Activated naive CD8-positive, alpha-beta T cell (primary cell): ENCODE data around the gene M1AP.

ENCODE experiments used
- H3K27ac Mint-ChIP-seq: one replicate; pipeline ENCODE4 v1.8.0; 2021; ENCODE audit warnings: mixed read lengths
- H3K27me3 Mint-ChIP-seq: one replicate; pipeline ENCODE4 v1.8.0; 2021; ENCODE audit warnings: mixed read lengths
- H3K36me3 Mint-ChIP-seq: one replicate; pipeline ENCODE4 v1.8.0; 2021; ENCODE audit warnings: mixed read lengths
- H3K4me1 Mint-ChIP-seq: one replicate; pipeline ENCODE4 v1.8.0; 2021; ENCODE audit warnings: low read depth, mixed read lengths
- H3K4me3 Mint-ChIP-seq: one replicate; pipeline ENCODE4 v1.8.0; 2021; ENCODE audit warnings: mild to moderate bottlenecking, mixed read lengths
- H3K9me3 Mint-ChIP-seq: one replicate; pipeline ENCODE4 v1.8.0; 2021; ENCODE audit warnings: low read depth, mixed read lengths

Gene M1AP

DNA sequence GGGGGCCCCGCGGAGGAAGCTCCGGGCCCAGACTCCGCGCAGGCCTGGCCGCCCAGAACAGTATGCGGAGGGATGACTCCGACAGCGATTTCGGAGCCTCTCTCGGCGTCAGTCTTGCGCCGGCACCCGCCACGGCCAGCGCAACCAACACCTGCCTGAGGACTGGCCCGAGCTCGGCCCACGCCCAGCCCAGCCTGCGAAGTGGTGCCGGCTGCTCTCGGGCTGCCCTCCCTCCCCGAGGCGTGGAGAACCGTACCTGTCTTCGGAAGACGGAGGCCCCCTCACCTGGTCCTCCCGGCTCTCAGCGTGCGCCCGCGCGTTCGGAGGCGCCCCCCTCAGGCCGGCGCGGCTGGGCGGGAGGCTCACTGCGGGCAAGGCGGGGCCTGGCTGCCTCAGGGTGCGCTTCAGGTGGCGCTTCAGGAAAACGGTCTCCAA is at the start of gene M1AP:
TSS of gene M1AP (minus strand) at position 322 of the 435 bp plus-strand sequence. CDS start 8,055 bp downstream, outside the sequence.
- Mint-ChIP-seq H3K36me3 (peaks cover 10% of the 10 kb centered on the region), H3K4me1 (peaks cover 6% of the 10 kb centered on the region), H3K9me3 (no peaks in the 10 kb centered on the region), H3K27ac (no peak within 1 kb of the TSS), H3K4me3 (peak within 1 kb of the TSS; percentile 17), H3K27me3 (peaks cover 17% of the 10 kb centered on the region)

DNA sequence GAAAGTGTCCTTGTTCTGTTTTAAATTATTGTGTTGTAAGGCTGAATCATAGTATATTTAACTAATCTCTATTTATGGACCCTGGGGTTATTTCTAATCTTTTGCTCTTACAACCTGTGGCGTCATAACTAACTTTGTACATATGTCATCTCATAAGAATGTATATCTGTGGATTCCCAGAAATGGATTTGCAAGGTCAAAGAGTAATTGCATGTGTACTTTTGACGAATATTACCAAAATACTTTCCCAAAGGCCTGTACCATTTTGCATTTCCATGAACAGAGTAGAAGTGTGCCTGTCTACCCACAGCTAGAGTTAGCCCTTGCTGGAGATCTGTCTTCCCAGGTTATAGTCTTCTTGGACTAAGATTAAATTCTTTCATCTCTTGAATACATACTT is 48.7 kb upstream of the M1AP start:
- H3K4me3 Mint-ChIP-seq = no peak overlapping the region
- H3K4me1 Mint-ChIP-seq = no peaks in the 10 kb centered on the region
- H3K27me3 Mint-ChIP-seq = no peaks in the 10 kb centered on the region
- no peaks in the 10 kb centered on the region for H3K9me3 Mint-ChIP-seq
- H3K36me3 Mint-ChIP-seq = peaks cover 2% of the 10 kb centered on the region
- no peak overlapping the region for H3K27ac Mint-ChIP-seq

DNA sequence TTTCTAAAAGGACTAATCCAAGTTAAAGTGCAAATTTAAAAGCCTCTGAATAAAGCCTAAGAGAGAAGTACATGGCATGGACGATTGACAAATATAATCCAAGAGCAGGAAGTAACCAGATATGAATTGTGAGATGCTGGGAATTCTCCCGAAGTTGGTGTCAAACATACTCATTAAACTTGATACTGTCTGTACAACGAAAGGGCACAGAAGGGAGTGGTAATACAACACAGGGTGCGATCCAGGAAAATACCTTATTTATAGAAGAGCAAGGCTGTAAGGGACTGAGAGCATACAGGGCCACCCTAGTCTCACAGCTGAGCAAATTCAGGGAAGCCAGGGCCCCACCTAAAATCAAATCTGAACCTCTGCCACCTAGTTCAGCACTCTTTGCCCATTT is 47.5 kb upstream of the M1AP start:
- Mint-ChIP-seq H3K36me3 (peaks cover 2% of the 10 kb centered on the region), H3K27ac (no peak overlapping the region), H3K4me1 (no peaks in the 10 kb centered on the region), H3K27me3 (no peaks in the 10 kb centered on the region), H3K9me3 (no peaks in the 10 kb centered on the region), H3K4me3 (no peak overlapping the region)

DNA sequence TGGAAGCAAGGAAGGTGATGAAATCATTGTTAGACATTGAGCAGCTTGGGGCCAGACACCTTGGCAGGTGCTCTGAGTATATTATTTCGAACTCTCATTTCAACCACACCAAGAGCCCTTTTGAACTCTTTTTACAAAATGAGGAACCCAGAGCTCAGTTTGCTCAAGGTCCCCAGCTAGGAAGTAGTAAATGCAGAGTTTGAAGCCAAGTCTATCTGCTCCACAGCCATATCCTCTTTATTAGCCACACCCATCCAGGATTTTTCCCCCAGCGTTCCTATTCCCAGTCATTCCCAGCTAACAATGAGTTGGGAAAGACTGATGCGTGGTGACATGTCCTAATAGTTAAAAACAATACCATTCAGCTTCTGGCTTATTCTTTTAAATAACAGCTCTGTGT is 46.2 kb upstream of the M1AP start:
- Mint-ChIP-seq H3K27me3 (no peaks in the 10 kb centered on the region), H3K36me3 (peaks cover 2% of the 10 kb centered on the region), H3K4me3 (no peak overlapping the region), H3K9me3 (no peaks in the 10 kb centered on the region), H3K27ac (no peak overlapping the region), H3K4me1 (no peaks in the 10 kb centered on the region)

DNA sequence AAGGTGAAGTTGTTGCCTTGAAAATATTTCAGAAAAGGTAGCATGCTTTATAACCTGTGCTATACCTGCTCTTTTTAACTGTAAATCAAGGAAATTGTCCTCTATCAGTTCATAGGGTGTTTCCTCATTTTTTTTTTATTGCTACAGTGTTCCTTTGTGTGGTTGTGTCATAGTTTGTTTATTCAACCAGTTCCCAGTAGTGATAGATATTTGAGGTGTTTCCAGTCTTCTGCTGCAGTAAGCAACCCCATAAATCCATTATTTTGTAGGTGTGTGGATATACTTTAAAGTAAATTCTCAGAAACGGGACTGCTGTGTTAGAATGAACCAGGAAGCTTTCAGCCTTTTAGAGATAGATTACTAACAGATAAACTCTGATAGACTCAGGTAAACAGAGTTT is 45.5 kb upstream of the M1AP start:
- Mint-ChIP-seq H3K9me3 (no peaks in the 10 kb centered on the region), H3K27me3 (no peaks in the 10 kb centered on the region)

DNA sequence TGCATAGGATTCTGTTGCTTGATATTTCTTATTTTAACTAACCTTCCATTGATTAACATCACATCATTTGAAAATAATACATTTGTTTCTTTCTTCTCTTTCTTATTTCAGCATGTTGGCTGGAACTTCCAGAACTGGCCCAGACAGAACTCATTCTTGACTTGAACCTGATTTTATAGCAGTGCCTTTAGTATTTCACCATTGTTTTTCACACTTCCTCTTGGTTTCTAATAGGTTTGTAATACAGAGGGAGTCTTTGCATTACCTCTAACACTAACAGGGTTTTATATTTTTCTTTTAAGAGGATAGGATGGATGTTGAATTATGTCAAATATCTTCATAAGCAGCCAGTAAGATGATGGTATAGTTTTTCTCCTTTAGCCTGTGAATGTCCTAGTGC is 45.1 kb upstream of the M1AP start:
- Mint-ChIP-seq H3K27me3 (no peaks in the 10 kb centered on the region), H3K4me3 (no peak overlapping the region), H3K4me1 (no peaks in the 10 kb centered on the region), H3K9me3 (no peaks in the 10 kb centered on the region), H3K27ac (no peak overlapping the region), H3K36me3 (no peaks in the 10 kb centered on the region)

More for the DNA sequence above, 45.5 kb upstream of the M1AP start:
- Mint-ChIP-seq H3K36me3 (peaks cover 2% of the 10 kb centered on the region), H3K4me3 (no peak overlapping the region), H3K4me1 (no peaks in the 10 kb centered on the region), H3K27ac (no peak overlapping the region)

GRCh38 chr2:74691929-74692328 is 43.8 kb upstream of the M1AP start:
- Mint-ChIP-seq H3K9me3 (no peaks in the 10 kb centered on the region), H3K27ac (no peak overlapping the region), H3K27me3 (no peaks in the 10 kb centered on the region), H3K4me3 (no peak overlapping the region), H3K4me1 (no peaks in the 10 kb centered on the region), H3K36me3 (no peaks in the 10 kb centered on the region)

DNA sequence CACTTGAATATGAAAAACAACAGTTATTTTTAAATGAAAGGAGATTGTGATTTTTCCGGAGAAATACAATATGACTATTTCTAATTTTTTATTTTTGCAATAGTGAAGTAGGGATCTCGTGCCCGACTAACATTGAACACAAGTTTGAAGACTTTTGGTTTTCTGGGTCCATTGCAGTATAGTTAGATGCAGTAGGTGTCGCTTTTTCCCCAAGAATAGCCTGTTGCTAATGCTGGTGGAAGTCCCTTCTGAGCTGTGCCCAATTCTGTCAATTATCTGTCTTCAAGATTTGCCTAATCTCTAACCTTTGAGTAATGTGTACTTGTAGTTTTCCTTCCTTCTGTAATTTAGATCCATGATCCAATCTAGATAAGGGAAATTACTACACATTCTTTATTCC is 42.4 kb upstream of the M1AP start:
- Mint-ChIP-seq H3K4me3 (no peak overlapping the region), H3K27ac (no peak overlapping the region), H3K9me3 (no peaks in the 10 kb centered on the region), H3K36me3 (peaks cover 2% of the 10 kb centered on the region), H3K4me1 (no peaks in the 10 kb centered on the region), H3K27me3 (no peaks in the 10 kb centered on the region)

GRCh38 chr2:74689671-74690070 is 41.5 kb upstream of the M1AP start:
- H3K4me3 Mint-ChIP-seq = no peak overlapping the region
- no peak overlapping the region for H3K27ac Mint-ChIP-seq
- H3K4me1 Mint-ChIP-seq = no peaks in the 10 kb centered on the region
- H3K36me3 Mint-ChIP-seq = peaks cover 2% of the 10 kb centered on the region
- H3K27me3 Mint-ChIP-seq = no peaks in the 10 kb centered on the region
- H3K9me3 Mint-ChIP-seq = no peaks in the 10 kb centered on the region

GRCh38 chr2:74688881-74689280 is 40.8 kb upstream of the M1AP start:
- Mint-ChIP-seq H3K36me3 (peaks cover 6% of the 10 kb centered on the region), H3K4me1 (no peaks in the 10 kb centered on the region), H3K9me3 (no peaks in the 10 kb centered on the region), H3K27me3 (no peaks in the 10 kb centered on the region), H3K4me3 (no peak overlapping the region), H3K27ac (no peak overlapping the region)

DNA sequence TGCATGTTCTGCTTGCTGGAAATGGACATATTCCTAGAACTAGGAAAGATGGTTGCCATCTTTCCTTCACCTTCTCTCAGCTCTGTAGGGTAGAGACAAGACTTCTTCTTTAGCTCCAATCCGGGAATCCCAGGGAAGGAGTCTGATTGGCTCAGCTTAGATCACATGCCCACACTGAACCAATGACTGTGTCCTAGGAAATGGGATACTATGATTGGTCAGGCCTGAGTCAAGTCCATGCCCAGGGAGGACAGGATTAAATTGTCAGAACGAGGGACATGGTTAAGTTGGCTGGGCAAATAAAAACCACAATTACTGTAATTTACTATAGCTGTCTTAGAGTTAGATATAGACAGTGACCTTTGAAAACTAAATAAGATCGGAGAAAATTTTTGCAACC is 37.3 kb upstream of the M1AP start:
- Mint-ChIP-seq H3K9me3 (no peaks in the 10 kb centered on the region), H3K27ac (no peak overlapping the region), H3K36me3 (peaks cover 6% of the 10 kb centered on the region), H3K4me3 (no peak overlapping the region), H3K27me3 (no peaks in the 10 kb centered on the region), H3K4me1 (no peaks in the 10 kb centered on the region)

DNA sequence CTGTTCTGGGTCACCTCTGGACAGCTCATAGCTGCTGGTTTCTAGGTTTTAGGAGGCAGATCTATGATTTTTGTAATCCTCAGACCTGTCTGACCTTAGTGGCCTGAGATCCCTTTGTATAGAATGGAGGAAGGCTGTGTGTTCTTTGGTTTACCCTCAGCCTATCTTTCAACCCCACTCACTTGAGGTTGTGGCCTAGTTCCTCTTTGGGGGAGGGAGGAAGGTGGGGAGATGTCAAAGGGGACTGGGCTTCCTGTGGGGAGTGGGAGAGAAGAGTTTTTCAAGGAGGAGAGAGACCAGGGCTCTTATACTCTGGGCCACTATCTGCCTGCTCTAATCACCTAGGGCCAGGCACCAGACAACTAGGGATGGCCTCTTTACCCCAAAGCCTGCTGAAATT is 34.4 kb upstream of the M1AP start:
- Mint-ChIP-seq H3K36me3 (peaks cover 14% of the 10 kb centered on the region), H3K27ac (no peak overlapping the region), H3K27me3 (no peaks in the 10 kb centered on the region), H3K4me3 (no peak overlapping the region), H3K9me3 (no peaks in the 10 kb centered on the region), H3K4me1 (no peaks in the 10 kb centered on the region)

GRCh38 chr2:74679615-74680014 is 31.5 kb upstream of the M1AP start:
- no peak overlapping the region for H3K27ac Mint-ChIP-seq

GRCh38 chr2:74676331-74676730 is 28.2 kb upstream of the M1AP start:
- Mint-ChIP-seq H3K4me3 (no peak overlapping the region), H3K27ac (no peak overlapping the region), H3K4me1 (no peaks in the 10 kb centered on the region), H3K9me3 (no peaks in the 10 kb centered on the region), H3K27me3 (no peaks in the 10 kb centered on the region), H3K36me3 (peaks cover 22% of the 10 kb centered on the region)

More at GRCh38 chr2:74679615-74680014, 31.5 kb upstream of the M1AP start:
- peaks cover 21% of the 10 kb centered on the region for H3K36me3 Mint-ChIP-seq
- no peaks in the 10 kb centered on the region for H3K4me1 Mint-ChIP-seq
- no peaks in the 10 kb centered on the region for H3K27me3 Mint-ChIP-seq
- H3K4me3 Mint-ChIP-seq = no peak overlapping the region
- H3K9me3 Mint-ChIP-seq = no peaks in the 10 kb centered on the region

- Mint-ChIP-seq H3K27me3 (no peaks in the 10 kb centered on the region), H3K36me3 (peaks cover 28% of the 10 kb centered on the region), H3K9me3 (no peaks in the 10 kb centered on the region), H3K4me1 (no peaks in the 10 kb centered on the region), H3K27ac (no peak overlapping the region), H3K4me3 (no peak overlapping the region)
Observed at GRCh38 chr2:74675090-74675489, 27.0 kb upstream of the M1AP start.

DNA sequence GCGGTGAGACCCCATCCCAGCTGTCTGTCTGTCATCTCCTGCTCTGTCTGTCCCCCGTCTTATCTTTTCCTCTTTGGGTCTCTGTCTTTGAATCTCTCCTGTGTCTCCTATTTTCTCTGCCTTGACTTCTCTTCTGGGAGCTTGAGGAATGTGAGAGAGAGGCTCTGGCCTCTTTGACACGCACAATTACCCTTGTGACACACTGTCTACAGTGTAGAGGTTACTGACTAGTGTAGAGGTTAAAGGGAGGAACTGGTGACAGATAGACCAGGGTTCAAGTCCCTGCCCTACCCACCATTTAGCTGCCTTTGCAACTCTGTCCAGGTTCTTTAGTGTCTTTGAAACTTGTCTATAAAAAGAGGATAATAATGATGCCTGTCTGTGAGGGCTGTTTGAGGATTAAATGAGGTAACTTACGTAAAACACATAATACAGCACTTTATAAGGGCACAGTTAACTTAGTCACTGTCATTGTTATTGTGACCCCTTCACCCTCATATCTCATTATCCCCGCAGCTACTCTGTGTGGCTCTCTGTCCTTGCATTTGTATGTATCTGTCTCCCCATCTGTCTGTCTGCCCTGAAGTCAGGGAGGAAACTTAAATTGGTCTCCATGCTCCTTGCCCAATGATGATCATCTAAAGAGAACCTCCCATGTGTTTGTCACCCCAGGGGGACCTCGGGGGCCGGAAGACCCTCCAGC is 25.8 kb upstream of the M1AP start:
- H3K4me3 Mint-ChIP-seq = no peak overlapping the region
- peaks cover 27% of the 10 kb centered on the region for H3K36me3 Mint-ChIP-seq
- no peaks in the 10 kb centered on the region for H3K9me3 Mint-ChIP-seq
- H3K27me3 Mint-ChIP-seq = no peaks in the 10 kb centered on the region
- H3K27ac Mint-ChIP-seq = no peak overlapping the region
- no peaks in the 10 kb centered on the region for H3K4me1 Mint-ChIP-seq
